DMS53 (cell line): ENCODE data around the gene PRPF8.

Experiments
- DNase-seq: peaks from one replicate; lab custom pipeline; 2025; lab: John Stamatoyannopoulos, UW

Gene PRPF8

GRCh38 chr17:1644493-1645206 is 40.0 kb downstream of the PRPF8 start:
- DNase-seq: peak; percentile 30

- DNase-seq: peak; percentile 61
Observed at GRCh38 chr17:1643999-1644492, 40.6 kb downstream of the PRPF8 start.

GRCh38 chr17:1643293-1643998 is 41.2 kb downstream of the PRPF8 start:
- DNase-seq: peak; percentile 94

DNA sequence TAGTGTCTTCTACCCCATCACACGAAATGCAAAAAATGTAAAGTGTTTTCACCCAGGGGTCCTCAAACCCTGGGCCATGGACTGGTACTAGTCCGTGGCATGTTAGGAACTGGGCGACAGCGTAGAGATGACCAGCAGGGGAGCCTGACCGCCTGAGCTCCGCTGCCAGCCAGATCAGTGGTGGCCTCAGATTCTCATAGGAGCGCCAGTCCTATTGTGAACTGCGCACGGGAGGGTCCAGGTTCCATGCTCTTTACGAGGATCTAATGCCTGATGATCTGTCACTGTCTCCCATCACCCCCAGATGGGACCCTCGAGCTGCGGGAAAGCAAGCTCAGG is 43.6 kb downstream of the PRPF8 start:
- DNase-seq: no peak

GRCh38 chr17:1640329-1641064 is 44.2 kb downstream of the PRPF8 start:
- peak; percentile 52 for DNase-seq

DNA sequence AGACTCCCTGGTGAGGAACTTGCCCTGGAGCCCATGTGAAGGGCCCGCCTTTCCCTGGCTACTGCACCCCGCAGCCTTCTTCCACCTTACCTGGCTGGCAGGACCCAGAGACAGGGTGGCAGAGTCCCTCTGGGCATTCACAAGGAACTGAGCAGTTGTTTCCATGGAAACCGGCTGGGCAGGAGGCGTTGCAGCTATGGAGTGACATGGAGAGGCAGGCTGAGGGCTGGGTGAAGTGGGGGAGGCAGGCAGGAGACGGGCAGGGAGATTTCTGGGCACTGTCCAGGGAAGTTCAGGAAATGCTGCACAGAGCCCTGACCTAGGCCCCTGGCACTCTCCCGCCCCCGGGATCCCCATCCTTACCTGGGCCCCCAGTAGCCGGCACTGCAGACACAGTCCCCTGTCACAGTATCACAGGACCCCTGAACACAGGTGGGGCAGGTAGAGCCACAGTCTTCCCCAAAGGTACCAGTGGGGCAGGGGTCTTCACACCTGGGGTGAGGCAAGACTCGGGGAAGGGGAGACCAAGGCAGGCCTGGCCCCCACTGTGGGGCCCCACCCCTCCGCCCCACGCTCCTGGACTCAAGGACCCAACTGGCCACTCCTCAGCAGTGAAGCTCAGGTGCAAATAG is 45.0 kb downstream of the PRPF8 start:
- peak; percentile 94 for DNase-seq

- no peak for DNase-seq
Observed at GRCh38 chr17:1638624-1639300, 45.9 kb downstream of the PRPF8 start.

DNA sequence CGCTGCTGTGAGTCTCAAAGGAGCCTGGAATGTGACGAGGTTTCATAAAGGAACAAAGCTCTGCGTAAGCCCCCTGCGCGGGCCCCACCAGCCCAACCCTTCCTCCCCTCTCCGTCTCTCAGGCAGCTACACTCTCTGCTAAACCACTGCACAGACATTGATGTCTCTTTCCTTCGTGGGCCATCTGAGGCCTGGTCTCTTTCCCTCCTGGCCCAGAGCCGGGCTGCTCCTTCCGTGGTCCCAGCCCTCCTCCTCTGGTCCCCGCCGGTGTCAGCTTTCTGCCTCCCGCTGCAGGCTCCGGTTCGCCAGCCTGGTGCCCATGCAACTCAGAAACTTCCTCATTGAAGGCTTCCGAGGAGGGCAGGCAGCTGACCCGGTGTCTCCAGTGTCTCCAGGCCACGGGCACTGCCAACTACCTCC is 46.5 kb downstream of the PRPF8 start:
- no peak for DNase-seq

DNA sequence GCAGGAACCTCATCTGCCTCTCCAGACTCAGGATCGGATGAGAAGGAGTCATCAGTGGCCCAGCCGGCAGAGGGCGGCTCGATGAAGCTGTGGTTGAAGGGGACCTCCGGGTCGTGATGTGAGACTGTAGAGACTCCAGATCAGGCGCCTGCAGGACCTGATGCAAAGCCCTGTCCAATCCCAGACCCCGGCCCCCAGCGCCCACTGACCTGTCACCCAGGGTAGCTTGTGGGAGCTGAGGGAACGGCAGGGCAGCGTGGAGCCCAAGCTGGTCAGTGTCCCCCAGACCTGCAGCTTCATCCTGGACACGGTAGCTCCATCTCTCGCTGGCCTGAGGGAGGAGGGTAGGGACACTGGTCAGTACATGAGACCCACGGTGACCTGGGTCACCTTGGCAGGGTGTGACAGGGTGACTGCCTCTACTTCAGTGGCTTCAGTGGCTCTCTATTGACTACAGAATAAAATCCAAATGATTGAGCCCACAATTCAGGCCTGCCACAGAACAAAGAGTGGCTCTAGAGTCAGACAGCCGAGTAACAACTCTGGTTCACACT is 47.9 kb downstream of the PRPF8 start:
- DNase-seq: no peak

GRCh38 chr17:1635675-1636465 is 48.8 kb downstream of the PRPF8 start:
- DNase-seq: no peak

DNA sequence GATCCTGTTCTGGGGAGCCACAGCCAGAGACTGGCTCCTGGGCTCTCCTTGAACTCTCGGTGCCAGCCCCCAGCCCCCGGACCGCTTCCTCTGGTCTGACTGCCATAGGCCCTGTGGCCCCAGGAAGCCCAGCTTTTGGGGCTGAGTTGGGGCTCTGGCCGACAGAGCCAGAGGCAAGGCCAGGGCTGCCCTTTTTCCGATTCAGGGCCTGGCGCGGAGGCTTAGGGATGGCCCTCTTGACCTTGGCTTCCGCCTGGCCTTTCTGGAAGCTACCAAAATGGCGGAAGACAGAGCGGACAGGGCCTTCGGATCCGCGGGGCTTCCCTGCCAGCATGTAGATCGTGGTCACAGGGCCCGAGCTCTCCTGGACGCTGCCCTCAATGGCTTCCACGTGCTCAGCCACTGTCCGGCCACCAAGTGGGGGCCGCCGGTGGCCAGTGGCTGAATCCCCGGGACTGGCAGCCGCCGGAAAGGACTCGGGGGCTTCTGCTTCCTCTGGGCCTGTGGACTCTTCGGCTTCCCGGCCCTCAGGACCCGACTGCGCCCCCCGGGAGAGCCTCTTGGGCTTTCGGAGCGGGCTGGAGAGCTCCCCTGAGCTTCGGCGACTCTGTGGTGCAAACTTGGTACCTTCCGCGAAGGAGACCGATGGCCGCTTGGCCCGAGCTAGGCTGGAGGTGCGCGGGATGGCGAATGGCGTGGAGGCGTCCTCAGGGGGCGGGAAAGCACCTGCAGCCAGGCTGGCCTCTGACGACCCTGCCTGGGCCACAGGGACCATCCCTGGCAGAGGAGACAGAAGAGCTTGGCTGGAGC is 49.6 kb downstream of the PRPF8 start:
- DNase-seq: no peak

DNA sequence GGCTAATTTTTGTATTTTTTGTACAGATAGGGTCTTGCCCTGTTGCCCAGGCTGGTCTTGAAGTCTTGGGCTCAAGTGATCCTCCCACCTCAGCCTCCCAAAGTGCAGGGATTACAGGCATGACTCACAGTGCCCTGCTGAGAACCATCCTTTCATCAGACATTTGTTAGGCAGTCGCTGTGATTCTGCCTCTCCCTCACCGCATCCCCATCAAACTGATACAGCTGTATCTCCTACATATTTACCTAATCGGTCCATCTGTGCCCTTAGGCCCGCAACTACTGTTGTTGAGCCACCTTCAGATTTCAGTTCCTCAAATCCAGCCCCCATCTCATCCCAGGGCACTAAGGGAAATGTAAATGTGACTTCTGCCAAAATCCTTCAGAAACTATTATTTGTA is 54.0 kb downstream of the PRPF8 start:
- DNase-seq: no peak

DNA sequence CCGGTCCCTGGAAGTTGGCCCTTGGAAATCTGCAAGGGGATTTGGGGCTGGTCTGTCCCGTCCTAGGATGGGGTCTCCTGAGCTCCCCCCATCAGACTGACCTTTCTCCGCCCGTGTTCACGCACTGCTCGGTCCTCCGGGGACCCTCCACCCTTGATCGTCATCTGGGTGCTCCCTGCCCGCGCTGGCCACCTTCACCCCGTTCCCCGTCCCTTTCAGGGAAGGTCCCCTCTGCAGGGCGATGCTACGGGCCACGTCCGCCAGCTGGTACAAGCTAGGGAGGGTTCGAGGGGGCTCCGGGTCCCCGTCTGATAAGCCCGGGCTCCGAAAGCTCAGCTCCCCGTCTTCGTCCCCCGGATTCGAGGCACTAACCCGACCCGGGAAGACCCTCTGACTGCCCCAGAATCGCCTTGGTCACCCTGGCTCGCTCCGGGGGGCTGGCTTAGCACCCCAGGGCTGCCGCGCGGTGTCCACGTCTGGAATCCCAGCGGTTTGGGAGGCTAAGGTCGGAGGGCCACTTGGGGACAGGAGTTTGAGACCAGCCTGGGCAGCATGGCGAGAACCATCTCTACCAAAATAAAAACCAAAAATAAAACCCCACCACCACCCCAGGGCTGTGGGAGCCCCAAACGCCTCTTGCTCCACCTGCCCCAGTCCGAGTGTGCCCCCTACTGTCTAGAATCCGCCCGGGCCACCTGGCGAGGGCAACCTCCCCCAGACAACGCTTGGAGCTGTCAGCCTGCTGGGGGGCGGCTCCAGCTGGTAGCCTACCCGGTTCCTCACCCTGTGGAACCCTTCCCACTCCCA is 55.0 kb downstream of the PRPF8 start:
- DNase-seq: peak; percentile 70

- DNase-seq: peak; percentile 95
Observed at GRCh38 chr17:1628856-1629503, 55.7 kb downstream of the PRPF8 start.

DNA sequence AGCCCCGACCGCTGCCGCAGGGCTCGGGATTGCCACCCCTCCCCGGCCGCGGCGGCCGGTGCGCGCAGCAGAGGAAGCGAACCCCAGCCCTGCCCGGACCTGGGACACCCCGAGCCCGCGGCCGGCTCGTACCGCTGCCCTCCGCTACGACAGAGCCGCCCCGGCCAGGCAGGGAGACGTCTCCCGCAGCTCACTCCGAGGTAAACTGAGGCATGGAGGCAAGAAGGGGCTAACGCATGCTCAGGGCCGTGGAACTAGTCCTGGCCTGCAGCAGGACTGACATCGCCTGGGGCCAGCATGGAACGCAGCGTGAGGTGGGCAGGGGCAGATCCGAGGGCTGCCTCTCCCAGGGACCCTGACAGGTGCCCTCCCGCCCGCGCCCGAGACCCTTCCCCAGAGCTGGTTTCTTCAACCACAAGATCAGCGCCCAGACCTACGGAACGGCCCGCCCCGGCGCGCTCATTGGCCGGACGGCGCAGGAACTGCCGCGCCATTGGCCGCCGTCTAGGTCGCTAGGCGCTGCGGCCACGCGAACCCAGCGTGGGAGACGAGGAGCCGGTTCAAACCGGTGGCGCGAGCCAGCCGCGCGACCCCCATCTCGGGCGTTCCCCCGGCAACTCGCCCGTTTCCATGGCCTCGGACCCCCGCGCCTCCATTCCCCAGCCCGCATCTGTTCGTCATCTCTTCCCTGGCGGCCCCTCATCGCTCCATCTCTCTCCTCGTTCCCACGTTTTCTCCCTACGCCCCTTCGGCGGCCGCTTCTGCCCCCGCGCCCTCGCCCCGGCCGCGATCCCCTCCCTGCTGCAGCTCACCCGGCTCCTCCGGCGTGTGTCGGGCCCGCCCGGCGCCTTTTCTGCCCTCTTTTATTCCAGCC is 56.4 kb downstream of the PRPF8 start, which contains the start of gene SLC43A2:
TSS of gene SLC43A2 (minus strand) at position 853 of the 874 bp plus-strand sequence. CDS start 960 bp downstream, outside the sequence.
- peak; percentile 86 for DNase-seq

DNA sequence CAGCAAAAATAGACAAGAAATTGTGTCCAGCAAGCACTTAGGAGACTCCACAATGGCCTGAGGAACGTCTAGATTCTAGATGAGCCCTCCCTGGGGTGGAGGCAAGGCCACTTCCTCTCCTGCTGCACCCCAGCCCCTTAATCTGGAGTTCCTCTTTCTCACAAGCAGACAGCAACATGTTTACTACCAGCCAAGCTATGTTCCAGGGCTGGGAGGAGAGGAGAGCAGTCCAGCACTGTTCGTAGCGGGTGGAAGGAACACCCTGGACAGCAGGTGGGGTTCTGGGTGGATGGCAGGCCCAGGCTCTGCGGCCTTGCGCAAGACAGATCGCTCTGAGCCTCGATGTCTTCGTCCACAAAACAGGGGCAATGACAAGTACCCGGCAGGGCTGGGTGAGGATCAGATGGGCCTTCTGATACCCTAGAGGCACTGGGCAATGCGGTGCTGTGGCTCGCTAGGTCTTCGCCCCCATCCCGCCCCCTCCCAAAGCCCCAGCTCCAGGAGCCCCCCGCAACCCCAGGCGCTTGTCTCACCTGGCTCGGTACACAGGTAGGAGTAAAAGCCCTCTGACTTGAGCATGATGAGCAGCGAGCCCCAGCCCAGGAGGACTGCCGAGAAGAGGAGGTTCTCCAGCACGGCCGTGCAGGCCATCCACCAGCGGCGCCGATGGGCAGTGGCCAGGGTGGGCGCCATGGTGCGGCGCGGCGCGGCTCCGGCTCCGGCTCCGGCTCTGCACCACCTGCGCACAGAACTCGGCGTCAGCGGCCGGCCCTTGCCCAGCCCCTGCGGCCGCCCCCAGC is 57.3 kb downstream of the PRPF8 start:
- DNase-seq: no peak
